HG03460 (cell line): ENCODE measurements around the gene LEPR.
"Not testable (repeated sequence)": the region's sequence is repeated elsewhere in the genome, so short reads cannot be mapped to it uniquely, and the experiment has no call there.

Experiments
- ATAC-seq: cut with Tn5 transposase; IDR thresholded peaks from one replicate; pipeline ENCODE4 v1.9.1; 2021; ENCODE audit not compliant: unreplicated experiment

Gene LEPR

DNA sequence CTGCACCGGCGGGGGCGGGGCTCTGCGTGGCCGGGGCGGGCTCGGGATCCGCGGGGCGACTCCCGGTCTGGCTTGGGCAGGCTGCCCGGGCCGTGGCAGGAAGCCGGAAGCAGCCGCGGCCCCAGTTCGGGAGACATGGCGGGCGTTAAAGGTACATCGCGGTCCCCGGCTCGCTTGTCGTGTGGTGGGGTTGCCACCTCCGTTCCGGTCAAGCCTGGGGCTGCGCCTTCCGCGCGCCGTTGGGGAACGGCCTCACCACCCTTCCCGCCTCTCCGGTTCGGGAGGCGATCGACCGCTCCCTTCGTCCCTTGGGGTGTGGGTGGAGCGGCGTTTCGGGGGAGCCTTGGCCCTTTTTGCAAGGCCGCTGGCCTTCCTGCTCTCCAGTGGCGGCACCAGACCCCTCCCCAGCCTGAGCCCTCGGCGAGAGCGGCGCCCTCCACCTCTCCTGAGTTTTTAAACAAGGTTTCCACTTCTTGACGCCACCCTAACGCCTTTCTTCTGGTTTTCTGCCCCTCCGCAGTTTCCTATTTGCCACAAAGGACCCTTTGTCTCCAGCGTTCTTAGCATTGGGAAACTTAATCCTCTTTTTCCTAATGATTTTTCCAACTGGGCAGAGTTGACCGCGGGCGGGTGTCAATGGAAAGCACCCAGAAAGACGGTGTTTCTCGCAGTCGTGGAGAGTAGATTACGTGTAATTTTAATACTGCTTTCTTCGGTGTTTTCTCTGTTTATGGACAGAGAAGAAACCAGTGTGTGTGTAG is at the start of gene LEPR, which contains the start of gene LEPROT:
LEPR (plus strand) TSS at position 79 of the 761 bp plus-strand sequence. CDS start 144,898 bp downstream, outside the sequence.
LEPROT (plus strand) TSS at position 79 of the 761 bp plus-strand sequence; CDS start at position 136, 57 bp downstream.
- peak; percentile 49 for ATAC-seq

DNA sequence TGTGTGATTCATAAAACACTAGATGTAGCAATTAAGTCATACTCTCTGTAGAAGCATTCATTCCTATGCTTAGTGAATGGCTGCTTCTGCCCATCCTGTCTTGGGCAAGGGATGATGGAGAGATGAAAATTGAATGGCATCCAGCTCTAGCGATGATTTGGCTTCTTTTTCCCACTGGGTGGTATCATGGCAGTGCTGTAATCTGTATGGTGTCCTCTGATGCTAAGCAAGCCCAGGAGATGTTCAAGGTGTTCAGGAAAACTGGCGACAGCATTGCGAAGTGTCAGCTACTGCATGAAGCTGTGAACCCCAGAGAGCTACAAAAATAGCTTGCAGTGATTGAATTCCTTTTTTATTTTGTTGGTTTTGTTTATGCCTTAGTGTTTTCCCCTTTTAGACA is 48.9 kb upstream of the LEPR start:
- ATAC-seq = no peak

DNA sequence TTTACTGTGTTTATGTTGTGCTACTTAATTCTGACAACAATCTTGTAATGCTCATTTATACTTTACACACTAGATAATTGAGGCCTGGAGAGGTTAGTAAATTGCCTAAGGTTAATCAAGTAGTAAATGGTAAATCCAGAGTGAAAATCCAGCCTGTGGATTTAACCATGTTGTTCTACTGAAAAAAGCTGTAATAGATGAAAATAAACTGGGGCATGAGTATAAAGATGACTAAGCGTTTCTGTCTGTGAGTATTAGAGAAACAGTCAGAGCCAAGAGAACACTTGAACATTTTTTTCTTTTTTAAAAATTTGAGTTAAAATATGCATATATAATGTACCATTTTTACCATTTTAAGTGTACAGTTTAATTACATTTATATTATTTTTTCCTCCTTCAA is 47.9 kb upstream of the LEPR start:
- no peak for ATAC-seq

DNA sequence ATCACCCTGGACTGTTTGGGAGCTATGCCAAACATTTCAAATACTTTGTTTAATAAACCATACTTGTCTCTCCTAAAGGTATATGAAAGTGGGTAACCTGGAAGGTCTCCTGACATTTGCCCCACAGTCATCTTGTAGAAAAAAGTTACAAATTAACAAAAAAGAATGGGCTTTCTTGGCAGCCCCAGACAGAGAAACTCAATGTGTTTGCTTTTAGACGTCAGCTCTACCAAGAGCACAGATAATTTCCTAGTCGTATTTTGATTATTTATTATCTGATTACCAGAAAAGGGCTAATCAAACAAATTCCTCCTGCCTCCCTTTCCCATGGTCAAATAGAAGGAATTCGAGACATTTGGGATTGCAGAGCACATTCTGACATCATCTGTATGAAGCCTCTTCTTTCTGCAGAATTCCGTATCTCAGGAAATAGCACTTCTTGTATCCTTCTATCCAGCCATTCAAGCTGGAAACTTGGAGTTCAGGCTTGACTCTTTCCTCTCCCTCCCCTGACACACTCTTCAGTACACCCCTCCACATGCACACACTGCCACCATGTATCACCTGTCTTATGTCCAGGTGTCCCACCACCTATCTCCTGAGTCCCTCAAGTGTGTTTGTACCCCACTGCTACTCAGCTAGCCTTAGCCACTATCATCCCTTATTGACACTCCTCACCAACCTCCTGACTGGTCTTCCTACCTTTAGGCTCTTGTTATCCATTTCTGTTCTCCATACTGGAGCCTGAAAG is 42.8 kb upstream of the LEPR start:
- ATAC-seq = no peak

GRCh38 chr1:65378247-65378946 is 42.1 kb upstream of the LEPR start:
- ATAC-seq = no peak

DNA sequence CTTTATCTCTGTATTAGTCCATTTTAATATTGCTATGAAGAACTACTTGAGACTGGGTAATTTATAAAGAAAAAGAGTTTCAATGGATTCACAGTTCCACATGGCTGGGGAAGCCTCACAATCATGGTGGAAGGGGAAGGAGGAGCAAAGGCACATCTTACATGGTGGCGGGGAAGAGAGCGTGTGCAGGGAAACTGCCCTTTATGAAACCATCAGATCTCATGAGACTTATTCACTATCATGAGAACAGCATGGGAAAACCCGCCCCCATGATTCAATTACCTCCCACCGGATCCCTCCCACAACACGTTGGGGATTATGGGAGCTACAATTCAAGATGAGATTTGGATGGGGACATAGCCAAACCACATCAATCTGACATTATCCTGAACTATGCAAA is 36.0 kb upstream of the LEPR start:
- not testable (repeated sequence) for ATAC-seq

GRCh38 chr1:65386439-65386838 is 34.0 kb upstream of the LEPR start:
- no peak for ATAC-seq

GRCh38 chr1:65387821-65388220 is 32.6 kb upstream of the LEPR start:
- no peak for ATAC-seq

DNA sequence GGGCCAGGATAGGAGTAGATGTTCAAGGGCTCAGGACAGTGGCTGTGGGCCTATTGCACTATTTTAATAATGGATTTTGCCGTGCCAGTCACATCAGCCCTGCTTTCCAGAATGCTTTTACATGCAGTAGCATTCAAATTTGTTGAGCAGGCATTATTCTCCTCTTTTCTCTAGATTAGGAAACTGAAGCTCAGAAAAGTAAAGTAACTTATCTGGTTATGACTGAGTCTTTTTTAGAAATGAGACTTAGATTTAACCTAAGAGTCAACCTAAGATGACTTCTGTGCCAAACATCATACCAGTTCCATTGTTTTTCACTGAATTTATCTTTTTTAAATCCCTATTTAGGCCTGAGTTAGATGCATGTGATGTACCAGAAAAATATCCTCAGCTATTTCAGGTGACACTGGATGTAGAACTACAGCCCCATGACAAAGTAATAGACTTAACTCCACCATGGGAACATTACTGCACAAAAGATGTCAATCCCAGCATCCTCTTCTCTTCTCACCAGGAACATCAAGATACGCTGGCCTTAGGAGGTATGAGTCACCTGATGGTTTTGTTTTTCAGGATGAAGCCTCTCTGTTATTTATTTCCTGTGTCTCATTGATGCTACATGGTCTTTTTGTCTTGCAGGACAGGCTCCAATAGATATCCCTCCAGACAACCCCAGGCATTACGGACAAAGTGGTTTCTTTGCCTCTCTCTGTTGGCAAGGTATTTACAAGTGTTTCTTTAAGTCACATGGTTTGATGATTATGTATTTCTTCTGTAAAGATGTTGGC is 31.4 kb upstream of the LEPR start:
- ATAC-seq = no peak

DNA sequence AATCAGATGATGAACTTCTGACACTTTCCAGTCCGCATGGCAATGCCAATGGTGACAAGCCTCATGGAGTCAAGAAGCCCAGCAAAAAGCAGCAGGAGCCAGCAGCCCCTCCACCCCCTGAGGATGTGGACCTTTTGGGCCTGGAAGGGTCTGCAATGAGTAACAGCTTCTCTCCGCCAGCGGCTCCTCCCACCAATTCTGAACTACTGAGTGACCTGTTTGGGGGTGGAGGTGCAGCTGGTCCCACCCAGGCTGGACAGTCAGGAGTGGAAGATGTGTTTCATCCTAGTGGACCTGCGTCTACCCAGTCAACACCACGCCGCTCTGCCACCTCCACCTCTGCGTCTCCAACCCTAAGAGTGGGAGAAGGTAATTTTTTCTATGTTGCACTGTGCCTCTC is 28.0 kb upstream of the LEPR start:
- no peak for ATAC-seq

- peak; percentile 81 for ATAC-seq
Measured at GRCh38 chr1:65393347-65393746, 27.1 kb upstream of the LEPR start.

DNA sequence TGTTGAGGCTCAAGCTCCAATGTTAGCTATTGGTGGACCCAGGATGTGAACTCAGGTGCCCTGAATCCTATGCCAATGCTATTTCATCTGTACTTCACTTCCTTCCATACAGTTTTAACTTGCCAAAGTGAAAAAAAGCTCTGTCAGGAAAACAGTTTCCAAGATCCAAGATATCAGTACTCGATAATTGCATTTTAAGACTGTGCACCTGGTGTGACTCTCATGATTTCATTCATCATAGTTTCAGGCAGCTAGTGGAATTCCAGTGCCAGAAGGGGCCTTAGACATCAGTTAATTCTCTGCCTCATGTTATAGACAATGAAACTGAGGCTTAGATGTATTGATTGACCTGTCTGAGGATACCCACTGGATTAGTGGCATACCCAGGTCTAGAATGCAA is 26.5 kb upstream of the LEPR start:
- ATAC-seq = no peak

DNA sequence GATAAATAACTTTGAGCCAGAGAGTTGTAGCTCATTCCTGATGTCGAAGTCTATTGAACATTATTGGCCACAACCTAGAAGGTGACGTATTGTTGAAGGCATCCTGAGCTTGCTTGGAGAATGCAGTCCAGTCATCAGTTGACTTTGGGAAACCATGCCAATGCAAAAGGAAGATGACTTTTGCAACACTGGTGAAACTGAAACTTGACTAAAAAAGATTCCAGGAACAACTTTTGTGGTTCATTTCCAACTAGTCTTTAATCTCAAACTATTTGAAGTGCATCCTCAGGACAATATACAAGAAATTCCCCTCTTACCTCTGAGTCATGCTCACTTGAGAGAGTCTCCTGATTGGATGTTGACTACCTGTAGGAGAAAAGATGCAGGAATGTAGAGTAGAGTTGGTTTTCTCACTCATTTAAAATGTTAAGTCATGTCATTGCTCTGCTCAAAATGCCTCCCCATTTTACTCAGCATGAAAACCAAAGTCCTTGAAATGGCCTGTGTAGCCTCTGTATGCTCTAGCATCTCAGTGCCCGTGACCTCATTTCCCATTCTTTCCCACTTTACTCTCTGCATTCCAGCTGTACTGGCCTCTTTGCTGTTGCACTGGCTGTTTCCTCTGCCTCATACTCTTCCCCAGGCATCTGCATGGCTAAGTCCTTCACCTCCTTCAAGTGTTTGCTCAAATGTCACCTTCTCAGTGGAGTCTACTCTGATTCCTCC is 24.4 kb upstream of the LEPR start:
- ATAC-seq = no peak

GRCh38 chr1:65398083-65398482 is 22.4 kb upstream of the LEPR start:
- ATAC-seq = no peak

GRCh38 chr1:65399003-65399402 is 21.5 kb upstream of the LEPR start:
- no peak for ATAC-seq

GRCh38 chr1:65401612-65402011 is 18.9 kb upstream of the LEPR start:
- no peak for ATAC-seq

- ATAC-seq = no peak
Measured at GRCh38 chr1:65404941-65405340, 15.5 kb upstream of the LEPR start.

DNA sequence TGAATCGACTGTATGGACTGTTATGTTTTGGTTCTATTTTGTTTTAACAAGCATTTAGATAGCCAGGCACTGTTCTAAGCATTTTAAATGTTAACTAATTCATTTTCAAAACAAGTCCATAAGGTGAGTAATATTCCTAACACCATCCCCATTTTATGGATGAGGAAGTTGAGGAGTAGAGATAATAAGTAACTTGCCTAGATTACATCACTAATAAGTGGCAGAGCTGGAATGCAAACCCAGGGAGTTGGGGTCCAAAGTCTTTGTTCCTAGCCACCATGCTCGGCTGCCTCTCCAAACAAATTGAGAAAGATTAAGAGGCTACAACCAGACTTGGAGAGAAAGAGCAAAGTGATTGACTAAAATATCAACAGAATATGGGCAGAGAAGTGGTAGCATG is 12.6 kb upstream of the LEPR start:
- ATAC-seq = no peak

DNA sequence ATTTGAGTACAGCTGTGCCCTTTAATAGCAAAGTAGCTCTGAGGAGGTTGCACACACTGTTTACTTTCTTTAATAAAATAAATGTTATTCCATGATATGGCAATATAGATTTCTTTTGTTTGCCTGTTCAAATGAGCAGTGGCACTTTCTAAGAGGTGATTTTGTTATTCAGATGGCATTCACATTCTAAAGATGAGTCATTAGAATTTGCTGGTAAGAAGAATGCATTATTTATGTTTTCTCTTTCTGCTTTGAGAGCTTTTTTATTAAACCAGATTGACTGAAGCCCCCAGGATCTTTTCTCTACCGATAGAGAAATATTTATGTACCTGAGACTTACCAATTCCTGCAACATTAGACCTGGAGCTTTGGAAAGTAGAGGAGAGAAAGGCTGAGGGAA is 11.2 kb upstream of the LEPR start:
- ATAC-seq = no peak

DNA sequence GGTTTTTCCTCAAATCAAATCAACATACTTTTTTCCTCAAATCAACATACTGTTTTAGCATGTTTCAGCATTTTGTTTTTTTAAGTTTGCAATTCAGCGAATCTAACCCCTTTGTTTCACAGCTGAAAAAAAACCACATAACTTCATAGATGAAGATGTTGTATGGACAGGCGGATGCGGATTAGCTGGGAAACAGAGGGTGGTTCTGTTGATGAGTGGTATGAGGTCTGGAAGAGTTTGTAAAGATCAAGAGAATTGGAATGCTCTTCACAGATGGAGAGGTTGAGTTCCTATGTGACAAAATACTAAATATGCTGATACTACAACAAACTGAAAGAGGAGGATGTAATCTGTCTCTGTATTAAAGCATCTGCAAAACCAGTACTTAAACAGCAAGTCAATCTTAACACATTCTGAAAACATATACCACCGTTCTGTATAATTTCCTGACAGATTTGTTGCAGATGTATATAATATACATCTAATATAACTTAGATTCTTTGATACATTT is 10.6 kb upstream of the LEPR start:
- no peak for ATAC-seq
